Measurements from ENCODE around the gene ASB18.

DNA sequence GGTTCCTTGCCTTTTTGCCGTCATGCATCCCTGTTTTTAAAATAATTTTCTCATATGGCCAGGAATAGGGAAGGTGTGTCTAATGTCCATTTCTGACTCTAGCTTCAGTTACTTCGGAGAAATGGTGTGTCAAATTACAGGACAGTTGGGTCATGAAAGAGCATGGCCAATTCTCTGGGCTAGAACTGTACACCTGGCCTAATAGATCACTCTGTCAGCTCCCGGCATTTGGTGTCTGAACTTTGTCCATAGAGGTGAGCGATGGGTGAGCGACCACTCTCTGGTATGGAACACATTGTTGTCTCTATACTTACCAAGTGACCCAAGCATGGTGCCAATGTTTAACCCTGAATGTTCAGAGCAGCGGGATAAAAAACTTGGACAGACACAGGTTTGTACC, 38.3 kb upstream of the ASB18 start:
- TF ChIP-seq, protein P1, sequence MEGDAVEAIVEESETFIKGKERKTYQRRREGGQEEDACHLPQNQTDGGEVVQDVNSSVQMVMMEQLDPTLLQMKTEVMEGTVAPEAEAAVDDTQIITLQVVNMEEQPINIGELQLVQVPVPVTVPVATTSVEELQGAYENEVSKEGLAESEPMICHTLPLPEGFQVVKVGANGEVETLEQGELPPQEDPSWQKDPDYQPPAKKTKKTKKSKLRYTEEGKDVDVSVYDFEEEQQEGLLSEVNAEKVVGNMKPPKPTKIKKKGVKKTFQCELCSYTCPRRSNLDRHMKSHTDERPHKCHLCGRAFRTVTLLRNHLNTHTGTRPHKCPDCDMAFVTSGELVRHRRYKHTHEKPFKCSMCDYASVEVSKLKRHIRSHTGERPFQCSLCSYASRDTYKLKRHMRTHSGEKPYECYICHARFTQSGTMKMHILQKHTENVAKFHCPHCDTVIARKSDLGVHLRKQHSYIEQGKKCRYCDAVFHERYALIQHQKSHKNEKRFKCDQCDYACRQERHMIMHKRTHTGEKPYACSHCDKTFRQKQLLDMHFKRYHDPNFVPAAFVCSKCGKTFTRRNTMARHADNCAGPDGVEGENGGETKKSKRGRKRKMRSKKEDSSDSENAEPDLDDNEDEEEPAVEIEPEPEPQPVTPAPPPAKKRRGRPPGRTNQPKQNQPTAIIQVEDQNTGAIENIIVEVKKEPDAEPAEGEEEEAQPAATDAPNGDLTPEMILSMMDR (IDR thresholded peaks at IDR 0.05; ENCODE audit: low read depth, low read length, poor library complexity, severe bottlenecking): no peak
- no peak for TF ChIP-seq EZH2phosphoT487 (IDR thresholded peaks at IDR 0.05; ENCODE audit: borderline replicate concordance, low read length)
